H1 (cell line): ENCODE results near the gene ROM1. TPM values are rescaled to one million over a fixed set of nuclear protein-coding genes. Genes with fewer than 3 reads are reported as not detected.

Experiments
- ATF3 ChIP-seq: IDR thresholded peaks from 2 replicates; pipeline ENCODE4 v1.6.1; 2011; ENCODE audit warnings: low read depth, mild to moderate bottlenecking, low read length; ENCODE audit not compliant: insufficient read depth
- CHD2 ChIP-seq: IDR thresholded peaks from 2 replicates; pipeline ENCODE4 v1.6.1; 2012; ENCODE audit warnings: low read length, improper control_type of control experiment
- CREB1 ChIP-seq: IDR thresholded peaks from 2 replicates; pipeline ENCODE4 v1.6.1; 2012; ENCODE audit warnings: inconsistent platforms
- E2F6 ChIP-seq: IDR thresholded peaks from 2 replicates; pipeline ENCODE4 v1.6.1; 2012; ENCODE audit warnings: inconsistent platforms
- EZH2 ChIP-seq: fragments of 200-600 bp; sonication (generic); IDR thresholded peaks from 2 replicates; pipeline ENCODE4 v1.7.1; 2012; ENCODE audit warnings: low read depth, mild to moderate bottlenecking, moderate library complexity, low read length, inconsistent platforms; ENCODE audit not compliant: severe bottlenecking
- FOSL1 ChIP-seq: IDR thresholded peaks from 2 replicates; pipeline ENCODE4 v1.6.1; 2011; ENCODE audit warnings: mild to moderate bottlenecking, low read depth, low read length, moderate library complexity; ENCODE audit not compliant: insufficient read depth
- GABPA ChIP-seq: IDR thresholded peaks from 2 replicates; pipeline ENCODE4 v1.6.1; 2011; ENCODE audit warnings: mild to moderate bottlenecking, low read length, moderate library complexity, borderline replicate concordance; ENCODE audit not compliant: insufficient read depth
- HDAC6 ChIP-seq: IDR thresholded peaks from one replicate; pipeline ENCODE4 v1.7.1; 2012; ENCODE audit warnings: low read depth, mild to moderate bottlenecking, inconsistent platforms, low read length, moderate library complexity
- JUND ChIP-seq: IDR thresholded peaks from 2 replicates; pipeline ENCODE4 v1.6.1; 2011; ENCODE audit warnings: mild to moderate bottlenecking, improper control_type of control experiment, low read length
- MAX ChIP-seq: IDR thresholded peaks from 2 replicates; pipeline ENCODE4 v1.6.1; 2012; ENCODE audit warnings: inconsistent platforms
- NANOG ChIP-seq: IDR thresholded peaks from 2 replicates; pipeline ENCODE4 v1.6.1; 2011; ENCODE audit warnings: low read length, low read depth, mild to moderate bottlenecking, inconsistent platforms; ENCODE audit not compliant: insufficient read depth, poor library complexity, severe bottlenecking
- POLR2AphosphoS5 ChIP-seq: IDR thresholded peaks from 2 replicates; pipeline ENCODE4 v1.6.1; 2011; ENCODE audit warnings: low read depth, low read length
- RNF2 ChIP-seq: fragments of 200-900, 300-1000 bp; sonication (generic); IDR thresholded peaks from 2 replicates; pipeline ENCODE4 v1.7.1; 2016; ENCODE audit warnings: borderline replicate concordance, low read depth, mild to moderate bottlenecking, antibody characterized with exemption, low read length; ENCODE audit not compliant: poor library complexity, severe bottlenecking; ENCODE audit errors: missing control alignments
- RXRA ChIP-seq: IDR thresholded peaks from 2 replicates; pipeline ENCODE4 v1.6.1; 2011; ENCODE audit warnings: low read depth, mild to moderate bottlenecking, low read length, moderate library complexity; ENCODE audit not compliant: insufficient read depth
- SIN3A ChIP-seq, 2 experiments: IDR thresholded peaks in 1 of 2; conservative IDR thresholded peaks in 1 of 2; 2 replicates each; pipeline ENCODE4 v1.6.1; 2011 to 2012; ENCODE audit warnings: low read length in 2 of 2, improper control_type of control experiment in 1 of 2, low read depth in 1 of 2, mild to moderate bottlenecking in 1 of 2
- SP1 ChIP-seq: IDR thresholded peaks from 2 replicates; pipeline ENCODE4 v1.6.1; 2011; ENCODE audit warnings: low read depth, low read length
- SUZ12 ChIP-seq: fragments of 200-600 bp; sonication (generic); IDR thresholded peaks from 2 replicates; pipeline ENCODE4 v1.6.1; 2012; ENCODE audit warnings: mild to moderate bottlenecking, inconsistent platforms, low read length, moderate library complexity, mixed read lengths
- TEAD4 ChIP-seq: IDR thresholded peaks from 2 replicates; pipeline ENCODE4 v1.6.1; 2012; ENCODE audit warnings: low read depth, low read length, inconsistent platforms, mixed read lengths
- ZNF274 ChIP-seq: IDR thresholded peaks from 2 replicates; pipeline ENCODE4 v1.7.0; 2012; ENCODE audit warnings: low read length, borderline replicate concordance; ENCODE audit errors: extremely low read depth
- polyA plus RNA-seq, 7 experiments: library from polyadenylated mRNA; depleted of rRNA in 3 of 7; stranded (reverse) in 5 of 7; unstranded in 2 of 7; fragments of >200 nt in 5 of 7; fragments of 200-250 nt in 2 of 7; gene quantifications; 1 replicate in 5 of 7; 2 replicates in 1 of 7; 4 replicates in 1 of 7; pipeline versions ENCODE4 v1.2.1 to v1.2.3, GENCODE V29; 2011 to 2013; ENCODE audit warnings: missing spikeins in 2 of 7, mixed read lengths in 2 of 7
- total RNA-seq: library from RNA; stranded (reverse); fragmentation: NEBNext Ultra II Directional; extraction: Animal tissue kit (Norgen Biotek cat#: 25700); gene quantifications from 2 replicates; pipeline ENCODE4 v1.2.1, GENCODE V29; 2021
- TF ChIP-seq, protein P1 (sequence below): IDR thresholded peaks from 2 replicates; pipeline ENCODE4 v1.6.1; 2012; ENCODE audit warnings: low read length, inconsistent platforms

Gene ROM1
- total and polyA plus RNA-seq, 2 of the 8 experiments (the other 6 are each of a cell fraction or from before 2014, with no cell fraction given), result 0.86 to 2.2 TPM

DNA sequence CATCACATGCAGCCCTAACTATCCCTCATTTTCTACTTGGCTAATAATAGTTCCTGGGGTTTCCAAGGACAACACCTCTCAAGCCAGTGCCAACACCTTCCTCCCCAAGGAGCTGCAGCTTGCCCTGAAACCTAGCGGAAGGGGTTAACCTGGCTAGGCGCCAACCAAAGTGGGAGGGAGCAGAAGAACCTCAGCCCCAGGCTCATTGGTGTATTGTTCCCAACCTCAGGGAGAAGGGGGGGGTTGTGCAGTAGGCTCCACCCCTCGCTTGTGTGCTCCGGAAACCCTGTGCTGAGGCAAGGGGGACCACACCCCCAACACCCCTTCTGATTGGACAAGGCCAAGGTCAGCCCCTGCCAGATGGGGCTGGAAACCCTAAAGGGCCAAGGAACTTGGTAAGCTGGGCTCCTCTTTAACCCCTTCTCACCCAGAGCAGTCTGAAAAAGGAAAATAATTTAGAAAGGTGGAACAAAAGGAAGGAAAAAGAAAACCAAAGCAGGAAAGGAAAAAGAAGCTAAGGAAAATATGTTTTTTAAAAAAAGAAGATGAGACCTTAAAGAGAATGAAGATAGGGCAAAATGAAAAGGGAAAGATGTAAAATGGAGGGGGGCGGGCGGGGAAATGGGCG is 13.9 kb upstream of the ROM1 start (continued):
- TF ChIP-seq ATF3, result no peak
- 0 out of 2 replicates have a peak, but pooled peaks have one; percentile 29 for TF ChIP-seq POLR2AphosphoS5
- no peak for TF ChIP-seq JUND
- no peak for TF ChIP-seq GABPA
- no peak for TF ChIP-seq FOSL1
- TF ChIP-seq, protein P1, sequence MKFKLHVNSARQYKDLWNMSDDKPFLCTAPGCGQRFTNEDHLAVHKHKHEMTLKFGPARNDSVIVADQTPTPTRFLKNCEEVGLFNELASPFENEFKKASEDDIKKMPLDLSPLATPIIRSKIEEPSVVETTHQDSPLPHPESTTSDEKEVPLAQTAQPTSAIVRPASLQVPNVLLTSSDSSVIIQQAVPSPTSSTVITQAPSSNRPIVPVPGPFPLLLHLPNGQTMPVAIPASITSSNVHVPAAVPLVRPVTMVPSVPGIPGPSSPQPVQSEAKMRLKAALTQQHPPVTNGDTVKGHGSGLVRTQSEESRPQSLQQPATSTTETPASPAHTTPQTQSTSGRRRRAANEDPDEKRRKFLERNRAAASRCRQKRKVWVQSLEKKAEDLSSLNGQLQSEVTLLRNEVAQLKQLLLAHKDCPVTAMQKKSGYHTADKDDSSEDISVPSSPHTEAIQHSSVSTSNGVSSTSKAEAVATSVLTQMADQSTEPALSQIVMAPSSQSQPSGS, result no peak
- TF ChIP-seq MAX, result peak; percentile 45; the same call in 1 of the 2 replicates
- TF ChIP-seq HDAC6, result no peak
- TF ChIP-seq E2F6, result no peak
- TF ChIP-seq EZH2, result no peak
- TF ChIP-seq CREB1, result no peak
- peak; percentile 84 for TF ChIP-seq SP1
- no peak for TF ChIP-seq TEAD4
- no peak for TF ChIP-seq CHD2
- TF ChIP-seq RNF2, result no peak
- peak; percentile 57 for TF ChIP-seq NANOG
- TF ChIP-seq SUZ12, result no peak
- no peak for TF ChIP-seq ZNF274
- no peak for TF ChIP-seq RXRA
- peak in 1 of 2 experiments; percentile 85; a peak in 2 of 4 replicates for TF ChIP-seq SIN3A (conservative IDR thresholded peaks at IDR 0.05 in 1 of 2, IDR thresholded peaks at IDR 0.05 in 1 of 2; ENCODE audit: low read depth in 1 of 2, low read length in 2 of 2)
